Breast epithelium (tissue), 3 donors: ENCODE measurements around the gene ZNF341.

ENCODE experiments used
- POLR2AphosphoS5 ChIP-seq, 3 donors: sonication (generic); formaldehyde crosslinking; IDR thresholded peaks; one replicate each; pipeline ENCODE4 v1.6.1; 2017; ENCODE audit warnings: antibody characterized with exemption in 3 of 3
- TF ChIP-seq, protein P1 (sequence below), 3 donors: fragments of 450-650 bp; IDR thresholded peaks; one replicate each; pipeline ENCODE4 v1.5.1; 2016 to 2017; ENCODE audit warnings: antibody characterized with exemption in 3 of 3, mild to moderate bottlenecking in 3 of 3, moderate library complexity in 3 of 3

DNA sequence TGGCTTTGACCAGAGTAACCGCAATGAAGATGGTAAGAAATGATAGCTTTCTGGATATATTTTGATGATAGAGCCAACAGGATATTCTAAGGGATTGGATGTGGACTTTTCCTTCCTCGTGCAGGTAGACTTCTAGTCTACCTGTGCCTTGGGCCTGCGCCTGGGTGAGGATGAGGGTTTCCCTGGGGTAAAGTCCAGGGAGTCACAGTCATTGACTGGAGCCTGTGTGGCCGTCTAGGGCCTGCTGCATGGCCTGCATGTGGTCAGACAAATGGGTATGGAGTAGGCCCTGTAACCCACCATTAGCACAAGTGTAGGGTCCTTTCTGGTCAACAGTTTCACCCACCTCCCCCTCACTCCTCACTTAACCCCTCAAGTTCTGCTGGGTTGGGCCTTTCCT lies 66.6 kb downstream of the ZNF341 start:
- TF ChIP-seq POLR2AphosphoS5 (IDR thresholded peaks at IDR 0.05), result no peak
- TF ChIP-seq, protein P1, sequence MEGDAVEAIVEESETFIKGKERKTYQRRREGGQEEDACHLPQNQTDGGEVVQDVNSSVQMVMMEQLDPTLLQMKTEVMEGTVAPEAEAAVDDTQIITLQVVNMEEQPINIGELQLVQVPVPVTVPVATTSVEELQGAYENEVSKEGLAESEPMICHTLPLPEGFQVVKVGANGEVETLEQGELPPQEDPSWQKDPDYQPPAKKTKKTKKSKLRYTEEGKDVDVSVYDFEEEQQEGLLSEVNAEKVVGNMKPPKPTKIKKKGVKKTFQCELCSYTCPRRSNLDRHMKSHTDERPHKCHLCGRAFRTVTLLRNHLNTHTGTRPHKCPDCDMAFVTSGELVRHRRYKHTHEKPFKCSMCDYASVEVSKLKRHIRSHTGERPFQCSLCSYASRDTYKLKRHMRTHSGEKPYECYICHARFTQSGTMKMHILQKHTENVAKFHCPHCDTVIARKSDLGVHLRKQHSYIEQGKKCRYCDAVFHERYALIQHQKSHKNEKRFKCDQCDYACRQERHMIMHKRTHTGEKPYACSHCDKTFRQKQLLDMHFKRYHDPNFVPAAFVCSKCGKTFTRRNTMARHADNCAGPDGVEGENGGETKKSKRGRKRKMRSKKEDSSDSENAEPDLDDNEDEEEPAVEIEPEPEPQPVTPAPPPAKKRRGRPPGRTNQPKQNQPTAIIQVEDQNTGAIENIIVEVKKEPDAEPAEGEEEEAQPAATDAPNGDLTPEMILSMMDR (IDR thresholded peaks at IDR 0.05), result no peak
